ENCODE measurements around the gene PTPRZ1.

- TF ChIP-seq FOXM1 (IDR thresholded peaks at IDR 0.05; ENCODE audit: borderline replicate concordance, low read depth) = no peak
- TF ChIP-seq MAX (IDR thresholded peaks at IDR 0.05) = no peak
- no peak for TF ChIP-seq YY1 (IDR thresholded peaks at IDR 0.05; ENCODE audit: low read depth)
Observed at GRCh38 chr7:122082670-122083069, 209.7 kb downstream of the PTPRZ1 start.
